MM.1S (cell line): ENCODE results near the gene DLX3.

ENCODE experiments used
- CTCF ChIP-seq: fragments of 300-600 bp; sonication (generic); IDR thresholded peaks from 2 replicates; pipeline ENCODE4 v1.5.1; 2016; ENCODE audit warnings: antibody characterized with exemption, low read length, mixed read lengths
- EZH2 ChIP-seq: fragments of 300-600 bp; sonication (generic); optimal IDR thresholded peaks from 2 replicates; pipeline ENCODE3; 2017; ENCODE audit warnings: low read depth, mild to moderate bottlenecking, antibody characterized with exemption, low read length, mixed read lengths

GRCh38 chr17:49985310-49985990 is 9.6 kb downstream of the DLX3 start:
- TF ChIP-seq CTCF, result no peak
- TF ChIP-seq EZH2, result no peak
